Measurements from ENCODE around the gene DNAH10.
"Not testable (repeated sequence)": the region's sequence is repeated elsewhere in the genome, so short reads cannot be mapped to it uniquely, and the experiment has no call there.

The DNAH10 gene

GRCh38 chr12:123907726-123908476, 145.8 kb downstream of the DNAH10 start:
- DNase-seq (ENCODE audit: low read depth), result no peak

GRCh38 chr12:123908884-123909725, 147.0 kb downstream of the DNAH10 start:
- no peak for DNase-seq (ENCODE audit: low read depth)

GRCh38 chr12:123910057-123910456, 148.0 kb downstream of the DNAH10 start:
- DNase-seq (ENCODE audit: low read depth), result no peak

GRCh38 chr12:123910761-123911193, 148.7 kb downstream of the DNAH10 start:
- DNase-seq (ENCODE audit: low read depth), result no peak

- DNase-seq (ENCODE audit: low read depth), result not testable (repeated sequence)
Observed at GRCh38 chr12:123911672-123912409, 149.7 kb downstream of the DNAH10 start.

- no peak for DNase-seq (ENCODE audit: low read depth)
Observed at GRCh38 chr12:123912415-123913380, 150.6 kb downstream of the DNAH10 start.

- DNase-seq (ENCODE audit: low read depth), result no peak
Observed at GRCh38 chr12:123914726-123915333, 152.7 kb downstream of the DNAH10 start.

- DNase-seq (ENCODE audit: low read depth), result no peak
Observed at GRCh38 chr12:123916729-123917128, 154.6 kb downstream of the DNAH10 start.

GRCh38 chr12:123917337-123917850, 155.3 kb downstream of the DNAH10 start:
- no peak for DNase-seq (ENCODE audit: low read depth)

- no peak for DNase-seq (ENCODE audit: low read depth)
Observed at GRCh38 chr12:123919980-123920360, 157.9 kb downstream of the DNAH10 start.

GRCh38 chr12:123923038-123923437, 160.9 kb downstream of the DNAH10 start:
- no peak for DNase-seq (ENCODE audit: low read depth)

GRCh38 chr12:123923927-123924326, 161.8 kb downstream of the DNAH10 start:
- DNase-seq (ENCODE audit: low read depth), result no peak

- no peak for DNase-seq (ENCODE audit: low read depth)
Observed at GRCh38 chr12:123924539-123924938, 162.4 kb downstream of the DNAH10 start.

- no peak for DNase-seq (ENCODE audit: low read depth)
Observed at GRCh38 chr12:123928274-123928865, 166.3 kb downstream of the DNAH10 start.

GRCh38 chr12:123928897-123929296, 166.8 kb downstream of the DNAH10 start:
- DNase-seq (ENCODE audit: low read depth), result no peak

GRCh38 chr12:123929946-123930583, 168.0 kb downstream of the DNAH10 start:
- DNase-seq (ENCODE audit: low read depth), result no peak

GRCh38 chr12:123931686-123932321, 169.7 kb downstream of the DNAH10 start:
- DNase-seq (ENCODE audit: low read depth), result no peak

- no peak for DNase-seq (ENCODE audit: low read depth)
Observed at GRCh38 chr12:123933214-123933613, 171.1 kb downstream of the DNAH10 start.

- no peak for DNase-seq (ENCODE audit: low read depth)
Observed at GRCh38 chr12:123934016-123934620, 172.0 kb downstream of the DNAH10 start.
